ENCODE results near the gene ZG16B.

GRCh38 chr16:2834968-2835367 is 4.9 kb downstream of the ZG16B start:
- TF ChIP-seq POLR2A (IDR thresholded peaks at IDR 0.05) (no peak), CTCF (IDR thresholded peaks at IDR 0.05) (no peak)

Measured in right lobe of liver (tissue), 4 donors.